ENCODE results near the gene CHRM1.
A peak's percentile ranks its signal among the peaks of the same experiment; 100 is the strongest.

The CHRM1 gene

DNA sequence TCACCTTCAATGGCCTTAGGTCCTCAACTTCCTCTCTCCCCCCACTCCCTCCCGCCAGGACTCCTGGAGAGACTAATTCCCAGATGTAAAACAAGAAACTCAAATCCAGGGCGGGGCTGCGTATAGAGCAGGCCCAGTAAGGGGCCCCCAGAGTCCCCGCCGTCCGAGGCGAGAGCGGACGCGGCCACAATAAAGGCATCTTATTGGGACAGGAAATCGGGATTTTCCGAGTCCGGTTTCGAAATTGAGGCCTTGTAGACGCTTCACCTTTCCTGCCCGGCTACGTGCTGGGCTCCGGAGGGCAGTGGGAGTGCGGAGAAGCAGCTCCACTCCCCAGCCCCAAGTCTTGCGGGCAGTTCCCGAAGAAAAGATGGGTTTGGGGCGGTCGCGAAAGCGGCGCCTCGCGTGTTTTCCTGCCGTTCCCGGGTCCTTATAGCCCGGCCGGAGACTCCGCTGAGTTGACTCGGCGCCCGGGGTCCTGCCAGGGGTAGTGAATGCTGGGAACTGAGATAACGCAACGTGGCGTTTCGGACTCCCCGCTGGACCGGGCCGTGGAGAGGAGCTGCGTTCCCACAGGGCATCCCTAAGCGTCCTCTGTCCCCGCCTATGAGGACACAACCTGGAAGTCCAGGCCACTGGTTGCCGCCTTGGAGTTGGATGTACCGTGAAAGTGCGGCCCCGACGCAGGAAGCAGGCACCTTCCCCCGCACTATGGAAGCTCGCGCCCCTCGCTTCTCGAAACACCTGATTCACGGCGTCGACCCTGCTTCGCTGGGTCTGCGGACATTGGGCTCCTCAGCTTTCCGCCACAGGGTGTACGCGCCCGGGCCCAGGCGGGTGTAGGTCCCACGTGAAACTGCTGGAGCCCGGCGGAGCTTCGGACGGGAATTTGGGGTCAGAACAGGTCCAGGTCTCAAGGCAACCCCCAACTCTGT, 4.8 kb upstream of the CHRM1 start:
- DNase-seq (ENCODE audit: low read depth in 2 of 2): no peak

GRCh38 chr11:62925308-62925707, 4.1 kb upstream of the CHRM1 start:
- DNase-seq (ENCODE audit: low read depth in 2 of 2): no peak

- DNase-seq (ENCODE audit: low read depth in 2 of 2): no peak
These were observed 2.6 kb upstream of the CHRM1 start for GRCh38 chr11:62923601-62924411.

GRCh38 chr11:62922653-62923431, 1.7 kb upstream of the CHRM1 start:
- no peak for DNase-seq (ENCODE audit: low read depth in 2 of 2)

DNA sequence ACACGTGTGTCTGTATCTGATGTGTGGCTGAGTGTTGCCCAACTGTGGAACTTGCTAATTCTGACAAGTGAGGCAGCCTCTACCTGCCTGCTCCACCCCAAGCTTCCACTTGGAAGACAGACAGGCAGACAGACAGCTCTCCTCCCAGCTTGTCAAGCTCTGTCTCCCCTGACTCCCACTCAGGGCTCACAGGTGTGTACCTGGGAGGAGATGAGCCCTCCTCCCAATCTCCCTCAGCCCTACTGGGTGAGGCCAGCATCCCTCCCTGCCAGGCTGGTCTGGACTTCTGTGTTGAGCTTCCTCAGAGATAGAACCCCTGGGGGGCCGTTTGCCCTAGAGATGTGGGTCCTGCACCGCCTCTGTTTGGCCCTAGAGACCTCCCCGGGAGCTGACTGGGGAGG, 1.0 kb upstream of the CHRM1 start:
- no peak for DNase-seq (ENCODE audit: low read depth in 2 of 2)

GRCh38 chr11:62921573-62922188, 518 bp upstream of the CHRM1 start:
- no peak for DNase-seq (ENCODE audit: low read depth in 2 of 2)

- DNase-seq (ENCODE audit: low read depth in 2 of 2): no peak
These were observed 1.1 kb downstream of the CHRM1 start for GRCh38 chr11:62919898-62920640.

DNA sequence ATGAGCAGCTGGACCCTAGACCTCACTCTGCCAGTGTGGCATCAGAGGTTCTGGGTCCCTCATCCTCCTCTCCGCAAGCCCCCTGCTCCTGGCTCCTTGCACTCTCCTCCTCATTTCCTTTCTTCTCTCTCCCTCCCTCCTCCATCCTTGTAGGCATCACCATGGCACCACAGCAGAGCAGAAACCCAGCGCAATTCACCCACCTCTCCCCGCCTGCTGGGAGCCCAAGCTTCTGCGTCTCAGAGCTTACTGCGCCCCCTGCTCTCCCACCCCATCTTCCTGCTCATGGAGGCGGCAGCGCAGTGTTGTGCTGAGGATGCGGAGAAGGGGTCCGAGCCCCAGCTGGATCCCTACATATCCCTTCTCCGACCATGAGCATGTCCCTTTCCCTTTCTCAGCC, 1.7 kb downstream of the CHRM1 start:
- DNase-seq (ENCODE audit: low read depth in 2 of 2): no peak

DNA sequence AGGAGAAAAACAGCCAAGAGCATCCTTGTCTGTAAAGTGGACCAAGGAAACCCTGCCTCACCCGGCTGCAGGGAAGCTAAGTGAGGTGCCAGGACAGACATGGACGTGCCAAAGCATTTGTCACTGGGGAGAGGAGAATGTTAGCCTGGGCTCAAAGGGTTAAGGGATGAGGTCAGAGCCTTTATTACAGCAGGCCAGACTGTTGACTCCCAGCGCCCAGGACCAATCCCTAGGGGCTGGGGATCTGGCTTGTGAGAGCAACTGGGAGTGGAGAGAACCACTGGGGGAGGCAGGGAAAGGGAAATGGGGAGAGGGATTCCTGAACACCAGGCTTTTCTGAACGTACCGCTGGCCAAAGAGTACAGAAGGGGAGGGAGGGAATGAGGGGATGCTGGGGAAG, 2.6 kb downstream of the CHRM1 start:
- no peak for DNase-seq (ENCODE audit: low read depth in 2 of 2)

DNA sequence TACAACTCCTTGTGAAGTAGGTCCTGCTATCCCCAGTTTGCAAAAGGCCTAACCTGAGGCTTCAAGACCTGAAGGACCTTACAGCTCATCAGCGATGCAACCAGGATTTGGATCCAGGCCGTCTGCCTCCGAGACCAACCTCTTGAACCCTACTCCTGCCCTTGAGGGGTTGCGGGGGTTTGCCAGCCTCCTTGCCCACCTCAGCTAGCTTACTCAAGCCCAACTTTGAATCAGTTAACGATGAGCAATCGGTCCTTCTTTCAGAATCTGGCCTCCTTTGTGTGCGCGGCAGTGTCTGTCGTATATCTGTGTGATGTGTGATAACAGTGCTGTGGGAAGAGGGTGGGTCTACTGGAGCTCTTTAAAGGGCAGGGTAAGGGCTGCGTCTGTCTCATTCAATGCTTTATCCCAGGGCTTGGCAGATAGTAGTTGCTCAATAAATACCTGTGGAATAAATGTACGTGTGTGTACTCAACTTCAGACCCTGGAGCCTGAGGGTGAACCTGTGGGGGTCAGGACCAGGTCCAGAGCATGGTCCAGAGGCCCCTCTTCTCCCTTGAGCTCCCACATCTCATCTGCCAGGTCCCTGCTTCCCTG, 3.2 kb downstream of the CHRM1 start:
- DNase-seq (ENCODE audit: low read depth in 2 of 2): no peak

GRCh38 chr11:62914416-62914815, 6.7 kb downstream of the CHRM1 start:
- no peak for DNase-seq (ENCODE audit: low read depth in 2 of 2)

GRCh38 chr11:62912268-62912667, 8.9 kb downstream of the CHRM1 start:
- no peak for DNase-seq (ENCODE audit: low read depth in 2 of 2)

DNA sequence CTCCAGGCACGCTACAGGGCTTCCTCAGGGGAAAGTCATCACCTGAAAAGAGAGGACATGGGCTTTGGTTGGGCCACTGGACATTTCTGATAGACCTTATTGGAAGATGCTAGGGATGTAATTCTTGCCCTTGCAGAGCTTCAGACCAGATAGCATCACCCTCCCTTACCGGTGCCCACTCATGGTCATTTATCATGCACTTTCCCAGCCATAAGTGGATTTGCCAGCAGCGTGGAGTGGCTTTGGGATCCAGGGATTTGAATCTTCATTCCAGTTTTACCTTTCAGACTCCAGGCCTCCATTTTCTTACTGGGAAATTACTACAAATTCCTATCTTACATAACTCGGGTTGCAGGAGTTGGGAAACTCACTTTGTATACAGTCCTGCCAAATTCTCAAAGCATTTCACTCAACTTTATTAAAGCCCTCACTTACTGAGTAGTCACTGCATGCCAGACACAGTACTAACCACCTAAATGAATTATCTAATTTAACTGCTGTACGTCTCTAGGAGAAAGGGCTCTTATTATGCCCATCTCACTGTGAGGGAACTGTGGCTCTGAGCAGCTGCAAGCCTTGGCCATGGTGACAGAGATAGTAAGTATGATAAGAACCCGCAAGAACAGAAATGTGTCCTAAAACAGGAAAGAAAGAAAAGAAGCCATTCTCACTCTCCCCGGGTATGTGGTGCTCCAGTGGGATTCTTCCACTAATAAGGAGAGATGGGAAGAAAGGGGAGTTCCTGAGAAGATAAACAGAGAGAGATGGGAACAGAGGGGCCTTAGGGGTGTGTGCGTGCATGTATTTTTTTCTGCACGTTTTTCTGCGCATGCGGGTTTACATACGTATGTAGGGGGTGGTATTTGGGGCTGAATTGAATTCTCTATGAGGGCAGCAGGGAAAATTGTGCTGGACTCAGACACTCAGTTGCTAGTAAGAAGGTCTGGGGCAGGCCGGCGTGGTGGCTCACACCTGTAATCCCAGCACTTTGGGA, 9.7 kb downstream of the CHRM1 start:
- DNase-seq (ENCODE audit: low read depth in 2 of 2): no peak

DNA sequence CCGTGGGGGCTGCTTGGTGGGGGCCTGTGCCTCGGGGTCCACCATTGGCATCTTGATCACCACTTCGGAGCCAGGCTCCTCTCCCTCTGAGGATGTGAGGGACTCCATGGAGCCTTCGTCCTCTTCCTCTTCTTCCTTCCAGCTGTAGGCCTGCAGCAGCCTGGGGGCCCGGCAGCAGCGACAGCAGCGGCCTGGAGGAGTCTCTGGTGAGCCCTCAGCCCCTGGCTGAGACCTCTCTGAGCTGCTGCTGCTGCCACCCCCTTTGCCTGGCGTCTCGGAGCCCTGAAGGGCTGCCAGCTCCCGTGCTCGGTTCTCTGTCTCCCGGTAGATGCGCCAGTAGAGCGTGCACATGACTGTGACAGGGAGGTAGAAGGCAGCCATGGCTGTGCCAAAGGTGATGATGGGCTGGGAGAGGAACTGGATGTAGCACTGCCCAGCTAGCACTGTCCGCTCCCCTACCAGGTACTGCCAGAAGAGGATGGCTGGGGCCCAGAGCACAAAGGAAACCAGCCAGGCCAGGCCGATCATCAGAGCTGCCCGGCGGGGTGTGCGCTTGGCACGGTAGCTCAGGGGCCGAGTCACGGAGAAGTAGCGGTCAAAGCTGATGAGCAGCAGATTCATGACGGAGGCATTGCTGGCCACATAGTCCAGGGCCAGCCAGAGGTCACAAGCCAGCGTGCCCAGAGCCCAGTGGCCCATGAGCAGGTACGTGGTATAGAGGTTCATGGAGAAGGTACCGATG, 10.9 kb downstream of the CHRM1 start:
- no peak for DNase-seq (ENCODE audit: low read depth in 2 of 2)

DNA sequence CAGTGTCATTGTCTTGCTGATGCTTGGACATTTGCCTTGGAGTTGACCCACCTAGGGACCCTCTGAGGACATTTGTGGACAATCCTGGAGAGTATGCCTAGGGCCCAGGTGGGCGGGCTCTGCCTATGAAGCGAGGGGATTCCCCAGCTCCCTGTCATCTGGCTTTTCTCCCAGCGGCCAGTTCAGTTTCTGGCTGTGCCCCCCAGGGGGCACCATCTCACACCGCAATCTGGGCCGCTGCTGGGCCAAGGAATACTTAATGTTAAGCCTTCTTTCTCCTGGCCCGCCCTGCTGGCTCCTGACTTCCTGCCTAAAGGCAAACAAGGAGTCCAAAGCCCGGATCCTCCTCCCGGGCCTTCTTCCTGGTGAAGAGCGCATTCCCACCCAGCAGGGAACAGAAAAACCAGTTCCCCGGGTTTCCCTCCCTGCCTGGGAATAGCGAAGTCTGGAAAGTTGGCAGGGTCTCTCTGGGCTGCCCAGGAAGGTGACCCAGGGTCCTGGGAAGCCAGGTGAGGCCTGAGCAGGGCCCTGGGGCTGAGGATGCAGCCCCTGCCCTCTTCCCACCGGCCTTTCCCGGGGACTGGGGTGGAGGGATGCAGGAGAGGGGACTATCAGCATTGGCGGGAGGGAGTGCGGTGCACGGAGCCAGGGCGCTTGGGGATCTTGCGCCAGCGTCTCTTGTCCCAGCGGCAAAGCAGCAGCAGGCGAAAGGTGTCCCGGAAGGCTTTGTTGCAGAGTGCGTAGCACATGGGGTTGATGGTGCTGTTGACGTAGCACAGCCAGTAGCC, 11.9 kb downstream of the CHRM1 start:
- no peak for DNase-seq (ENCODE audit: low read depth in 2 of 2)

GRCh38 chr11:62908468-62909072, 12.6 kb downstream of the CHRM1 start:
- DNase-seq (ENCODE audit: low read depth in 2 of 2): no peak

- peak; percentile 54 to 61 for DNase-seq (ENCODE audit: low read depth in 2 of 2)
These were observed 15.1 kb downstream of the CHRM1 start for GRCh38 chr11:62905927-62906531.
